GM12872 (cell line): Measurements from ENCODE around the gene RPUSD2.
A peak's percentile ranks its signal among the peaks of the same experiment; 100 is the strongest.

Experiments
- TF ChIP-seq, protein P1 (sequence below): IDR thresholded peaks from 3 replicates; pipeline ENCODE4 v1.5.1; 2011; ENCODE audit warnings: low read depth, mild to moderate bottlenecking, low read length, moderate library complexity; ENCODE audit not compliant: insufficient read depth

The RPUSD2 gene

DNA sequence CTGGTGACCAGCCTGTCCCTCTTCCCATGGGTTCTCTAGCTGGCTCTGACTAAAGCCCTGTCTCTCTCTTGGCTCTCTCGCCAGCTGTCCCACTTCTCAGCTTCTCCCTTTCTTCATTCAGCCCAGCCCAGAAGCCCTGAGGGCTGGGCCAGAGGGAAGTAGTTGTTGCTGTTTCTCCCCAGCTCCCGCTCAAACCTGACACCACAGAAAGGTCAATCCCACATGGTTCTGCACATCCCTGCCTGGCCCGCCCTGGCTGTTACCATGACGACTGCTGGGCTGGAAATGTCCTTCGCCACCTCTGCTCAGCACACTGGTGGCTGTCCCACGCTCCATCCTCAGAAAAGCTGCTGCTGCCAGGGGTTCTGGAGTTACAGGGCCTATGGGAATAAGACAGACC is 30.1 kb upstream of the RPUSD2 start:
- TF ChIP-seq, protein P1, sequence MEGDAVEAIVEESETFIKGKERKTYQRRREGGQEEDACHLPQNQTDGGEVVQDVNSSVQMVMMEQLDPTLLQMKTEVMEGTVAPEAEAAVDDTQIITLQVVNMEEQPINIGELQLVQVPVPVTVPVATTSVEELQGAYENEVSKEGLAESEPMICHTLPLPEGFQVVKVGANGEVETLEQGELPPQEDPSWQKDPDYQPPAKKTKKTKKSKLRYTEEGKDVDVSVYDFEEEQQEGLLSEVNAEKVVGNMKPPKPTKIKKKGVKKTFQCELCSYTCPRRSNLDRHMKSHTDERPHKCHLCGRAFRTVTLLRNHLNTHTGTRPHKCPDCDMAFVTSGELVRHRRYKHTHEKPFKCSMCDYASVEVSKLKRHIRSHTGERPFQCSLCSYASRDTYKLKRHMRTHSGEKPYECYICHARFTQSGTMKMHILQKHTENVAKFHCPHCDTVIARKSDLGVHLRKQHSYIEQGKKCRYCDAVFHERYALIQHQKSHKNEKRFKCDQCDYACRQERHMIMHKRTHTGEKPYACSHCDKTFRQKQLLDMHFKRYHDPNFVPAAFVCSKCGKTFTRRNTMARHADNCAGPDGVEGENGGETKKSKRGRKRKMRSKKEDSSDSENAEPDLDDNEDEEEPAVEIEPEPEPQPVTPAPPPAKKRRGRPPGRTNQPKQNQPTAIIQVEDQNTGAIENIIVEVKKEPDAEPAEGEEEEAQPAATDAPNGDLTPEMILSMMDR, result no peak

DNA sequence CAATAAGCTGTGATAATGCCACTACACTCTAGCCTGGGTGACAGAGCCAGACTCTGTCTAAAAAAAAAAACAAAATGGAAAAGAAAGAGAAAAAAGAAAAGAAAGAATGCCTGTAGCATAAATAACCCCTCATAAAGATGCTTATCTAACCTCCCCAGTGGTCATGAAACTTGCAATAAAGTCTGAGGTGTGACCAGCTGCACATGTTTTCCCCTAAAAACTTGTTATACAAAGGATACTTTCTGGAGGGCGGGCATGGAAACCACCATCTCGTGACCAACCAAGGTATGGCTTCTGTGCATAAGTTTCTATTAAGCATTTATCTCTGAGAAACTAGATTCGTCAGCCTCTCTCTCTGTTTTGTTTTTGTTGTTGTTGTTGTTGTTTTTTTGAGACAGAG is 26.0 kb upstream of the RPUSD2 start:
- TF ChIP-seq, protein P1, result no peak

DNA sequence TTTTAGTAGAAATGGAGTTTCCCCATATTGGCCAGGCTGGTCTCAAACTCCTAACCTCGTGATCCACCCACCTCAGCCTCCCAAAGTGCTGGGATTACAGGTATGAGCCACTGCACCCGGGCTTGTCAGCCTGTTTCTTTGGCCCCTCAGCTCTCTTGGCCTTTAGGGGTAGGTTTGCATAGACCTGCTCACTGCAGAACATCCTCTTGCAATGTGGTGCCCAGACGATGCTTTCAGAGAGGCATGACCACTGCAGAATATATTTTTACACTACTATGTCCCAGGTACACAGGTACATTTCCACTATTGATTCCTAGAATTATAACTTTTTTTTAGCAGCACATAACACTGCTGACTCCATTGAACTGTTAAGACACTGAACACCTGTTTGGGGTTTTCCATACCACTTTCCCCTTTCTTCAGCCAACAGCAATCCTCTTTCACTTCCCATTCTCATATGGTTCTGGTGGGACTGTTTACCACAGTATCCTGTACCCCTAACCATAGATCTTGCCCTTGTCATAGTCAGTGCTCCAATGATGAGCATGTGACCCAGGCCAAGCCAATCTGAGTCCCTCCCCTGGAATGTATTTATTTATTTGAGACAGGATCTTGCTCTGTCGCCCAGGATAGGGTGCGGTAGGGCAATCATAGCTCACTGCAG is 25.3 kb upstream of the RPUSD2 start:
- TF ChIP-seq, protein P1, result no peak

DNA sequence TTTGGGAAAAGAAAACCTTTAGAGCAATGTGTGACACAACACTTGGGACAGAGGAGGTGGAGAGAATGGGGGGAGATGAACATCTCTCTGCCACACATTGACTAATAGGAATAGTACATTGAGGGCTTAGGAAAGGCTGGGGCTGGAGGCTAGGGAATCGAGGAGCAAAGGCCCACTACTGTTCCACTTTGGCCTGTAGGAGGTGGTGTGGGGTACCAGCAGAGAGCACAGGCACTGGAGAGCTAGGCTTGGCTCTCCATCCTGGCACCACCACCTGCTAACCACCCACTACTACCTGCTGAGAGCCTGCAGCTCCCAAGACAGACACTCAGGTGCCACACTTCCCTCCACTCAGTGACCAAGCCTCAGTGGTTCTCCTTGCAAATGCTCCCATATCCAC is 23.6 kb upstream of the RPUSD2 start:
- TF ChIP-seq, protein P1, result peak; percentile 44; the same call in 2 of the 3 replicates

DNA sequence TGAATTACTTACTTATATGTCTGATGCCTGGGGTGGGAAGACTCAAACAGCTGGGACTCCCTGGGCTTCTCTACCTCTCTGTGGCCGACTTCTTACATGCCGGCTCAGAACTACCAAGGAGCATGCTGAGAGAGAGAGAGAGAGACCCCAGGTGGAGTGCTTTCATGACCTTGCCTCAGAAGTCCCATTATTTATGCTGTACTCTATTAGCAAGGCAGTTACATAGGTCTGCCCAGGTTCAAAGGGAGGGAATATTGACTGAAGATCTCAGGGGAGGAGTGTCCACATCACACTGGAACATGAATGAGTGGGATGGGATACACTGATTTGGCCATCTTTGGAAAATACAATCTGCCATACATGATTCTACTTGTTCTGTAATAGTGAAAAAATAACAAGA is 20.5 kb upstream of the RPUSD2 start:
- TF ChIP-seq, protein P1, result no peak

DNA sequence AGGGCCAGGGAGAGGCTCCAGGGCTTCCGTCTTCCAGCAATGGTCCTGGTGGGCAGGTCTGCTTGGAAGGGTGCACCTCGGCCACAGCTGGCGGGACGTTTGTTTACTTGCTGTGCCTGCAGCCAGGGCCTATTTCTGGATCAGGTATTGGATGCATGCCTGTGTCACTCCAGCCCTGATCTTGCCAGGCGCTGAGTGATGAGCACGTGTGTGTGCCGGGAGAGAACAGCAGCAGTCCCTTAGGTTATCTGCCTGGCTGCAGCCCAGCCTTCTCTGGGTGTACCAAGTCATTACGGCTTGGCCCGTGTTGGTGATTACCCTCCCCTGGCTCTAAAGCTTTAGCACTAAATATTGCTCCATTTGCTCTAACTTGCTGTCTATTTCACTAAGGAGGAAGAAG is 19.2 kb upstream of the RPUSD2 start:
- TF ChIP-seq, protein P1, result no peak

DNA sequence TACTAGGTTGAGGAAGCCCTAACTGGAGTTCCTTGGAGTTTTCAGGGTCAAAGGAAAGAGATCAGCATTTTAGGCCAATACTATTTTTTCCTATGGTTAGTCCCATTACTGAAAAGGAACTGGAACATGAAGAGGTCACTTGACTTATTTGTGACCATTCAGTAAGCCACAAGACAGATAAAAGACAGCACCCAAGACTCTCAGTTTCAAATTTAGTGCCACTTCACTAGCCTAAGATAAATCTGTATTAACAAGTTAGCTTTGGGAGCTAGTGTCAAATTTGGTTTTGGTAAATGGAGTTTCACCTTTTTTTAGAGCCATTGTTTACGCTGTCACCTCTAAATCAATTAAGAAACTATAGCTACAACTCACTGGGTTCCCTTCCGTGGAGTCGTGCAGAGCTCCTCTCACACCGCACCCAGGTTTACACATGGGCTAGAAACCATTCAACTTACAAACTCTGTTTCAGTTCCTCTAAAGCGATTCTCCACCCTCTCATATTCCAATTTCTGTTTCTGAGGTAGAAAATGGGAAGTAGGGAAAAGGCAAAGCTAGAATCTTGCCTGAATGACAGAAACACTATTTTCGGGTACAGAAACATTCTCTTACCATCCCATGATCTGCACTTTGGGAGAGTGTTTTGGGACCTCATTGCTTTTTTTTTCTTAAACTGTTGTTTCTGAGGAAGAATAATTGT is 18.6 kb upstream of the RPUSD2 start:
- TF ChIP-seq, protein P1, result no peak
